ENCODE data around the gene PDCD2.

DNA sequence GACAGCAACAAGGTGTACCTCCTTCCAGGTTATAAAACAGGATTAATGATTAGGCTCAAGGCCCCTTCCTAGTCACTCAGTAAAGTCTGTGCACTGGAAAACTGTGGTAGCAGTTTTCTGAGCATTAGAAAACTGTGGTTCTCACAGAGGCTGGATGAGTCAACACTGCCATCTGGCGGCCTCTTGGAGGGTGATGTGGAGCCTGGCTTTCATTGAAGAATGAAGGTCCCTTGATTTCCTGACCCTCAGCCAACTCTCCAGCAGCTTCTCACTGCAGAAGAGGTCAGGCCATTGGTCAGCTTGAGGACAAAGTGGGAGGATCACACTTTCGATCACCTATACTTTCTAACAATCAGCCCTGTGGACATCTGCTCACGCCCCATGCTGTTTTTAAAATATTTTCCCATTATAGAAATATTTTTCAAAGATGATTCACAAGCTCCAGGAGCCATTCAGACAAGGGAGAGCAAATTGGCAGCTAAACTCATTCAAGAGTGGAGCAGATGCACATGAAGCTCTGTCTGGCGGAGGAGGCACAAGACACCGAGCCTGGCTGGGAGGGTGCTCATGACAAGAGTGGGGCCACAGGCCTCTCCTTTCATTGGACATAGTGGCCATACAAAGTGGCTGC is 54.5 kb downstream of the PDCD2 start:
- TF ChIP-seq EZH2 (IDR thresholded peaks at IDR 0.05; ENCODE audit: low read length) (no peak), CTCF (optimal IDR thresholded peaks at IDR 0.05 in 1 of 3, IDR thresholded peaks at IDR 0.05 in 1 of 3, conservative IDR thresholded peaks at IDR 0.05 in 1 of 3; ENCODE audit: extremely low read depth in 1 of 3, insufficient read depth in 2 of 3, low read length in 3 of 3) (peak; percentile 83 to 90 (median 89))

Measured in keratinocyte (primary cell).